Mucosa of stomach (tissue), 1 donor: ENCODE results near the gene TFDP1.

ENCODE experiments used
- H3K27me3 ChIP-seq: one replicate; pipeline ENCODE4 v1.7.0; 2013; ENCODE audit warnings: mild to moderate bottlenecking, low read length; ENCODE audit not compliant: control insufficient read depth, insufficient read depth
- H3K36me3 ChIP-seq: one replicate; pipeline ENCODE4 v1.7.0; 2013; ENCODE audit warnings: low read length; ENCODE audit not compliant: control insufficient read depth, insufficient read depth
- H3K4me1 ChIP-seq: one replicate; pipeline ENCODE4 v1.7.0; 2013; ENCODE audit warnings: mild to moderate bottlenecking, low read length; ENCODE audit not compliant: control insufficient read depth, insufficient read depth
- H3K4me3 ChIP-seq: one replicate; pipeline ENCODE4 v1.7.0; 2013; ENCODE audit warnings: low read length
- H3K9ac ChIP-seq: one replicate; pipeline ENCODE4 v1.7.0; 2013; ENCODE audit warnings: mild to moderate bottlenecking, low read length, moderate library complexity
- H3K9me3 ChIP-seq: one replicate; pipeline ENCODE4 v1.7.0; 2013; ENCODE audit warnings: mild to moderate bottlenecking, low read length, moderate library complexity; ENCODE audit not compliant: control insufficient read depth
- donor health status: Pancreatic carcinoma.

Gene TFDP1

DNA sequence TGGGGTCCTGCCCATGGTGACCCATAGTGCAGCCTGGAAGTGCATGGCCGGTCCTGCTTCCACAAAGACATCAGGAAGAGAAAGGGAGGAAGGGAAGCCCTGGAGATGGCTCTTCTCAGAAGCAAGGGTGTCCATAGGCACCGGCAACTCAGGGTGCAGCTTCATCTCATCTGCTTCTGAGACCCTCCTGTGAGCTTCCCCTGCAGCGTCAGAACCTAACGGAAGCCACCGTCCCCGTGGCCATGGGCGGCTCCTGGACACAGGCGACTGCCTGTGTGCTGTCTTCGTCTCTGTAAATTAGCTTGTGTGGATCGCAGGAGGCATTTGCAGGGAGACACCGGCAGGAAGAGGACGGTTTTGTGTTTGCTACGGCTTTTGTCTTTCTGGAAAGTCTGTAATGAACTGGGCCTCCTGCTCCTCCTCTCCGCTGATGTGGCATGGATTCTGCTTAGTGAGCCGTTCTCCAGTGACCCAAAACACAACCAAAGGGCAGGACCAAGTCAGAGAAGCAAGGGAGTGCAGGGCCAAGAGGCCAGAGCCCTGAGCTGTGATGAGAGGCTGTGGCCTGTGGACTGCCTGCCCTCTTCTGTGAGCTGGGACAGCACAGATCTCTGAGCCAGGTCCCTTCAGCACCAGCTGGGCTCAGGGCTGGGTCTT, 70.9 kb downstream of the TFDP1 start:
- H3K9ac ChIP-seq: no peak overlapping the region
- H3K4me3 ChIP-seq: no peak overlapping the region
- H3K36me3 ChIP-seq: no peaks in the 10 kb centered on the region
- H3K27me3 ChIP-seq: peaks cover 7% of the 10 kb centered on the region
- H3K9me3 ChIP-seq: no peaks in the 10 kb centered on the region
- peaks cover 18% of the 10 kb centered on the region for H3K4me1 ChIP-seq

DNA sequence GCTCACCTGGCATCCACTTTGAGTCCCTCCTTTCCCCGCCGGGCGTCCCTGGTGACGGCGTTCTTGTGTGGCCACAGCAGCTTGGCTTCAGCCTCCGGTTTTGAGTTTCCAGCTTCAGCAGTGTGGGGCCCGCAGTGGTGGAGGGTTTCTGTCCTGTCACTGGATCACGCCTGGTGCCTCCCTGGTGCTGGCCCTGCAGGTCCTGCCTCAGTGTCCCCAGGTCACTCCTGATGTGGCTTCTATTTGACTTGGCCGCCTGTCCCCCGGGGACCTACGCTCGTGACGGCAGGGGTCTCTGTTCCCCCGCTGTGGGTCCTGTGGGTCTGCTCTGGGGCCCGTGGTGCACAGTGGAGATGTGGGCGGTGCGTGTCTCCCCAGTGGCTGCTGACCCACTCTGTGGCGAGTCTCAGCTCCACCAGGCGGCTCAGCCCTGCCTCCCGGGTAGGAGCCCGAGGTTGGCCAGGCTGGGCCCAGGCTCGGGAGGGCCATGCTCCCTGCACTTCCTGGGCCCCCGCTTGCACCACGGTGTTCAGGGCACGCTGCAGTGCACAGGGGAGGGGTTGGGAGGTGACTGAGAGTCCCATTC, 71.5 kb downstream of the TFDP1 start:
- H3K27me3 ChIP-seq: peaks cover 7% of the 10 kb centered on the region
- no peak overlapping the region for H3K9ac ChIP-seq
- H3K4me1 ChIP-seq: peaks cover 18% of the 10 kb centered on the region
- H3K36me3 ChIP-seq: no peaks in the 10 kb centered on the region
- H3K4me3 ChIP-seq: no peak overlapping the region
- H3K9me3 ChIP-seq: no peaks in the 10 kb centered on the region

- H3K4me3 ChIP-seq: no peak overlapping the region
- H3K36me3 ChIP-seq: no peaks in the 10 kb centered on the region
- peaks cover 18% of the 10 kb centered on the region for H3K4me1 ChIP-seq
- no peak overlapping the region for H3K9ac ChIP-seq
- H3K9me3 ChIP-seq: peaks cover 2% of the 10 kb centered on the region
- H3K27me3 ChIP-seq: peaks cover 7% of the 10 kb centered on the region
Measured at GRCh38 chr13:113656831-113657671, 72.5 kb downstream of the TFDP1 start.

- Histone ChIP-seq H3K4me3 (no peak within 1 kb of the TSS), H3K4me1 (peaks cover 18% of the 10 kb centered on the region), H3K9ac (no peak within 1 kb of the TSS), H3K9me3 (peaks cover 3% of the 10 kb centered on the region), H3K36me3 (no peaks in the 10 kb centered on the region), H3K27me3 (peaks cover 7% of the 10 kb centered on the region)
Measured at GRCh38 chr13:113657851-113658741, 73.5 kb downstream of the TFDP1 start, which contains the start of gene ATP4B. ATP4B (minus strand) TSS chr13:113658198; CDS start chr13:113658144, 54 bp downstream.

DNA sequence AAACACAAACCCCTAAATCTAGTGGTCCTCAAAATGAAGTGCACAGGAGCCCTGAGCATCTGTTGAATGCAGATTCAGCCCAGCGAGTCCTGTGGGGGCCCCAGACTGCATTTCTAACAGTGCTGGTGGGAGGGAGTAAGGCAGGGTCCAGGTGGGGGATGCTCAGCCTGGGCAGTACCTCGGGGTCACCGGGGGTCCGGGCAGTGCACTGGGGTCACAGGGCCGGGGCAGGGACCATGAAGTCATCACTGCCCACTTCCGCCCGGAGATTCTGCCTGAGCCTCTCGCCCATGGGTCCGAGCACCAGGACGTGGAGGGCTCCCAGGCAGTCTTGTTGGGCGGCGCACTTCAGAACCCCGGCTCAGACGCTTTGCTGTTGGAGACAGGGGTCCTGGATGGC, 74.3 kb downstream of the TFDP1 start:
- H3K4me1 ChIP-seq: peaks cover 18% of the 10 kb centered on the region
- H3K4me3 ChIP-seq: no peak overlapping the region
- peaks cover 7% of the 10 kb centered on the region for H3K27me3 ChIP-seq
- H3K9ac ChIP-seq: no peak overlapping the region
- H3K9me3 ChIP-seq: peaks cover 3% of the 10 kb centered on the region
- no peaks in the 10 kb centered on the region for H3K36me3 ChIP-seq

GRCh38 chr13:113659337-113659736, 74.8 kb downstream of the TFDP1 start:
- no peak overlapping the region for H3K4me3 ChIP-seq
- H3K9ac ChIP-seq: no peak overlapping the region
- peaks cover 7% of the 10 kb centered on the region for H3K27me3 ChIP-seq
- peaks cover 23% of the 10 kb centered on the region for H3K4me1 ChIP-seq
- no peaks in the 10 kb centered on the region for H3K36me3 ChIP-seq
- peaks cover 3% of the 10 kb centered on the region for H3K9me3 ChIP-seq

GRCh38 chr13:113660066-113660465, 75.5 kb downstream of the TFDP1 start:
- H3K9ac ChIP-seq: no peak overlapping the region
- H3K27me3 ChIP-seq: peaks cover 7% of the 10 kb centered on the region
- peaks cover 3% of the 10 kb centered on the region for H3K9me3 ChIP-seq
- H3K36me3 ChIP-seq: no peaks in the 10 kb centered on the region
- peaks cover 30% of the 10 kb centered on the region for H3K4me1 ChIP-seq
- no peak overlapping the region for H3K4me3 ChIP-seq

DNA sequence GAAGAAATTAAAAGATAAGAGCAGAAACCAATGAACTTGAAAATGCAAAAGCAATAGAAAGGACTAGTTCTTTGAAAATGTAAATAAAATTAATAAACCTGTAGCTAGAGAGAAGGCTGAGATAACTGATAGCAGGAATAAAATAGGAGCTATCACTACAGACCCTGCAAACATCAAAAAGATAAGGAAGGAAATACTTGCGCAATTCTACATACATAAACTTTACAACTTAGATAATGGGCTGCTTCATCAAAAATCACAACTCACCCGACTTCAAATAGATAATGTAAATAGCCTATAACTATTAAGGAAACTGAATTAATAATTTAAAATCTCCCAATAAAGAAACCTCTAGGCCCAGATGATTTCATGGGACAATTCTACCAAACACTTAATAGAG, 77.0 kb downstream of the TFDP1 start:
- peaks cover 3% of the 10 kb centered on the region for H3K9me3 ChIP-seq
- no peak overlapping the region for H3K4me3 ChIP-seq
- H3K4me1 ChIP-seq: peaks cover 37% of the 10 kb centered on the region
- H3K27me3 ChIP-seq: peaks cover 7% of the 10 kb centered on the region
- H3K9ac ChIP-seq: no peak overlapping the region
- no peaks in the 10 kb centered on the region for H3K36me3 ChIP-seq

DNA sequence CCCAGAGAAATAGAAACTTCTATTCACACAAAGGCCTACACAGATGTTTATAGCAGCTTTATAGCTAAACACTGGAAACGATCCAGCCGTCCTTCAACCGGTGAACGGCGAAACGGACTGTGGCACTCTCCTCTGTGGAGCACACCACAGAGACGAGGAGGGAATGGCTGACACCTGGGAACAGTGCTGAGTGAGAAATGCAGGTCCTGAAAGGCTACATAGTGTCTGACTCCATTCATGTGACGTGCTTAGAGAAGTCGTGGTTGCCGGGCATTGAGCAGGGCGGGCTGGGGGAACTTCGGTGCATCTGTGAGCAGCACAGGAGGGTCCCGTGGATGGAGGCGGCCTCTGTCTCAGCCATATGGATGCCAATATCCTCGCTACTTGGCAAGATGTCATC, 79.4 kb downstream of the TFDP1 start:
- Histone ChIP-seq H3K9me3 (peaks cover 3% of the 10 kb centered on the region), H3K4me1 (peaks cover 20% of the 10 kb centered on the region), H3K9ac (no peak overlapping the region), H3K27me3 (no peaks in the 10 kb centered on the region), H3K36me3 (no peaks in the 10 kb centered on the region), H3K4me3 (no peak overlapping the region)

GRCh38 chr13:113664751-113665596, 80.4 kb downstream of the TFDP1 start:
- Histone ChIP-seq H3K9me3 (peaks cover 3% of the 10 kb centered on the region), H3K4me1 (peaks cover 20% of the 10 kb centered on the region), H3K36me3 (no peaks in the 10 kb centered on the region), H3K4me3 (no peak overlapping the region), H3K27me3 (no peaks in the 10 kb centered on the region), H3K9ac (no peak overlapping the region)
